Naive thymus-derived CD8-positive, alpha-beta T cell (primary cell): ENCODE results near the gene XRCC4. TPM values are rescaled to one million over a fixed set of nuclear protein-coding genes. Genes with fewer than 3 reads are reported as not detected.

Source experiments
- ATAC-seq, 2 donors: fragments of 150-1000 bp; cut with Tn5 transposase in 1 of 2; sonication (Bioruptor Pico), chemical (Tn5 transposase) in 1 of 2; 1 replicate in 1 of 2; 2 replicates in 1 of 2; pipeline ENCODE4 v1.10.0; 2021; ENCODE audit warnings: mild to moderate bottlenecking in 2 of 2, moderate library complexity in 2 of 2
- POLR2A ChIA-PET: fragments of 350-600 bp; sonication (Branson Sonifier 250); formaldehyde crosslinking; loops from one replicate; lab custom pipeline; 2021; ENCODE audit warnings: antibody characterized with exemption; lab: Charles Lee
- DNase-seq, 10 donors: peaks; one replicate each; pipeline versions ENCODE4 v3.0.0 to v3.0.0-alpha.2; 2020 to 2022
- H3K27ac Mint-ChIP-seq, 10 donors: one replicate each; pipeline ENCODE4 v1.8.0; 2020 to 2022; ENCODE audit warnings: mild to moderate bottlenecking in 10 of 10, mixed read lengths in 10 of 10, moderate library complexity in 4 of 10, inconsistent platforms in 1 of 10
- H3K27me3 Mint-ChIP-seq, 5 donors: one replicate each; pipeline ENCODE4 v1.8.0; 2021 to 2022; ENCODE audit warnings: mixed read lengths in 5 of 5
- H3K36me3 Mint-ChIP-seq, 3 donors: one replicate each; pipeline ENCODE4 v1.8.0; 2020 to 2022; ENCODE audit warnings: mixed read lengths in 3 of 3, mild to moderate bottlenecking in 2 of 3, inconsistent platforms in 1 of 3
- H3K4me1 Mint-ChIP-seq, 4 donors: one replicate each; pipeline ENCODE4 v1.8.0; 2021 to 2022; ENCODE audit warnings: mixed read lengths in 4 of 4
- H3K4me3 Mint-ChIP-seq, 10 donors: one replicate each; pipeline ENCODE4 v1.8.0; 2020 to 2022; ENCODE audit warnings: mild to moderate bottlenecking in 10 of 10, mixed read lengths in 10 of 10, moderate library complexity in 6 of 10, inconsistent platforms in 1 of 10
- H3K9me3 Mint-ChIP-seq, 9 donors: one replicate each; pipeline ENCODE4 v1.8.0; 2020 to 2022; ENCODE audit warnings: mixed read lengths in 9 of 9, mild to moderate bottlenecking in 3 of 9, inconsistent platforms in 1 of 9, moderate library complexity in 1 of 9
- polyA plus RNA-seq, 3 donors: library from polyadenylated mRNA; unstranded; fragments of 300-500 nt; fragmentation: Illumina TruSeq; gene quantifications; one replicate each; pipeline ENCODE4 v1.2.3, GENCODE V29; 2021
- total RNA-seq, 8 experiments: library from RNA in 2 of 8; stranded (reverse) in 2 of 8; gene quantifications; one replicate each; pipeline ENCODE4 v1.2.3 and lab custom pipeline; 2021 to 2026

XRCC4 gene
- total and polyA plus RNA-seq, 5 experiments from 2014 or later = 4.2 to 8.6 (median 6.4) TPM

DNA sequence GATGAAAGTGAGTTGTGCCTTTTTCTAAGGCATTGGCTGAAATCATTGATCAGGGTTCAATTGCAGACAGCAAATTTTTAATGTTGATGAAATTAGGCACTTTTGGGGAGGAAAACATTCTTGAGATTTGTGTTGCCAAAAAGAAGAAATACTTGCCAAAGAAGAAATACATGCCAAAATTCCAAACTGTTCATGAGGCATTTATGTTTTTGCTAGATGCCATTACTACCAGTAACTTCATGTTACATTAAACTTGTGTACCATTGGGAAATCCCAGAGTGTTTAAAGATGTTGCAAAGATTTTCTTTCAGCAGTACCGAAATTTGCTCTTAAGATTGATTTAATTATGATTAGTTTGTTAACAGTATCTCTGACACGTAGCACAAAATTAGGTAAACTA is 7.0 kb downstream of the XRCC4 start:
- H3K4me3 Mint-ChIP-seq = no peak overlapping the region
- H3K4me1 Mint-ChIP-seq = no peaks in the 10 kb centered on the region
- no peaks in the 10 kb centered on the region for H3K27me3 Mint-ChIP-seq
- H3K27ac Mint-ChIP-seq = no peak overlapping the region
- DNase-seq = no peak
- H3K36me3 Mint-ChIP-seq = peaks cover 0 to 2% (median 0%) of the 10 kb centered on the region in 3 donors
- no peak for ATAC-seq
- H3K9me3 Mint-ChIP-seq = peaks cover 0 to 1% (median 0%) of the 10 kb centered on the region in 9 donors
- POLR2A ChIA-PET = no interaction called here

DNA sequence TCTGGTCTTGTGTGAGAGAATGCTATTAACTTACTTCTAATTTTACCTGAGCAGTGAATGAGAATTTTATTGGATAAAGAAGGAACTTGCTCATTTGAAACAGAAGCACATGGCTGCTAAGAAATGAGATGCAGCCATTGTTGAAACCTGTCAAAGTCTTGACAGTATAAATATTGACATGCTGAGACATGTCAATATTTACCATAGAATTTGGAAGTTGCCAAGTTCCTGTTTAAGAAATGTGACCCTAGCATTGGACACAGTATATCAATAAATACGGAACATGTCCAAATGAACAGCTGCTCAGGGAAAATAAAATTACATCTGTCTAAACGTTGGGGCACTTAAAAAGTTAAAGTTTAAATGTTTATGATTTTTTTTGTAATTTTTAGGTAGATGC is 7.8 kb downstream of the XRCC4 start:
- ATAC-seq (no peak), DNase-seq (no peak)
- no peak overlapping the region for H3K27ac Mint-ChIP-seq
- H3K4me3 Mint-ChIP-seq = no peak overlapping the region
- peaks cover 0 to 1% (median 0%) of the 10 kb centered on the region in 9 donors for H3K9me3 Mint-ChIP-seq
- POLR2A ChIA-PET = no interaction called here
- H3K27me3 Mint-ChIP-seq = no peaks in the 10 kb centered on the region
- H3K4me1 Mint-ChIP-seq = no peaks in the 10 kb centered on the region
- H3K36me3 Mint-ChIP-seq = peaks cover 0 to 4% (median 0%) of the 10 kb centered on the region in 3 donors

DNA sequence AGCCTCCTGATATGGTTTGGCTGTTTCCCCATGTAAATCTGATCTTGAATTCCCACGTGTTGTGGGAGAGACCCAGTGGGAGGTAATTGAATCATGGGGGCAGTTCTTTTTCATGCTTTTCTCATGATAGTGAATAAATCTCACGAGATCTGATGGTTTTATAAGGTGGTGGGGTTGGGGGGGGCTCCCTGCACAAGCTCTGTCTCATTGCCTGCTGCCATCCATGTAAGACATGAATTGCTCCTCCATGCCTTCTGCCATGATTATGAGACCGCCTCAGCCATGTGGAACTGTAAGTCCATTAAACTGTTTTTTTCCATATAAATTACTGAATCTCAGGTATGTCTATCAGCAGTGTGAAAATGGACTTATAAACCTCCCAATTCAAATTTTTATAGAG is 12.8 kb downstream of the XRCC4 start:
- Mint-ChIP-seq H3K4me1 (peaks cover 10 to 25% (median 22%) of the 10 kb centered on the region in 4 donors), H3K4me3 (no peak overlapping the region), H3K36me3 (peaks cover 2 to 26% (median 20%) of the 10 kb centered on the region in 3 donors), H3K27ac (no peak overlapping the region), H3K27me3 (no peaks in the 10 kb centered on the region), H3K9me3 (peaks cover 8 to 27% (median 20%) of the 10 kb centered on the region in 9 donors)
- POLR2A ChIA-PET = no interaction called here
- DNase-seq = no peak
- ATAC-seq = no peak

DNA sequence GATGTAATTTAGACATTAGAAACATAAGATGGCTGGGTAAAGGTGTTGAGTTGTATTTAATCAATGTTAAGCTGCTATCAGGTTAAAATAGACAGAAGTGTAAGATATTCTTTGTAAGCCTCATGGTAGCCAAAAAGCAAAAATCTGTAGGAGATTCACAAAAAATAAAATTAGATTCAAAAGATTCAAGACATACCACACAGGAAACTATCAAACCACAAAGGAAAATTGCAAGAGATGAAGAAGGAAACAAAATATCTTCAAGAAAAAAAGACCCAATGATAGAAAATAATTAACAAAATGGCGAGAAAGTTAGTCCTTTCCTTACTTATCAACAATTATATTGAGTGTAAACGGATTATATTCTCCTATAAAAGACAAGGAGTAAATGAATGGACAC is 15.3 kb downstream of the XRCC4 start:
- peaks cover 4 to 27% (median 26%) of the 10 kb centered on the region in 3 donors for H3K36me3 Mint-ChIP-seq
- POLR2A ChIA-PET = no interaction called here

DNA sequence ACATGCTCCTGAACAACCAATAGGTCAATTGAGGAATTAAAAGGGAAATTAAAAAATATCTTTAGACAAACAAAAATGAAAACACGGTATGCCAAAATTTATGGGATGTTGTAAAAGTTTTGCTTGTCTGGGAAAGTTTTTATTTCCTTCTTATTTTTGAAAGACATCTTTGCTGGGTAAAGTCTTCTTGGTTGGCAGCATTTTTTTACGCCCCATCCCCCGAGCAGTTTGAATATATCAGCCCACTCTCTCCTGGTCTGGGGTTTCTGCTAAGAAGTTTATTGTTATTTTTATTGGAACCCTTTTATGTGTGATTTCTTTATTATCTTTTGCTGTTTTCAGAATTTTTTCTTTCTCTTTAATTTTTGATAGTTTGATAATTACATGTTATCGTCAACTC is 16.3 kb downstream of the XRCC4 start:
- no peak for ATAC-seq
- Mint-ChIP-seq H3K9me3 (peaks cover 8 to 31% (median 24%) of the 10 kb centered on the region in 9 donors), H3K4me1 (peaks cover 14 to 31% (median 22%) of the 10 kb centered on the region in 4 donors), H3K36me3 (peaks cover 4 to 27% (median 26%) of the 10 kb centered on the region in 3 donors), H3K27me3 (no peaks in the 10 kb centered on the region), H3K27ac (peak overlapping the region in 1 of 10 donors; percentile 45), H3K4me3 (no peak overlapping the region)
- DNase-seq = no peak
- POLR2A ChIA-PET = no interaction called here

More for the DNA sequence above, 15.3 kb downstream of the XRCC4 start:
- ATAC-seq (peak in 1 of 2 donors; percentile 25), DNase-seq (peak in 2 of 10 donors; percentile 19 to 28)
- Mint-ChIP-seq H3K27me3 (no peaks in the 10 kb centered on the region), H3K4me3 (peak overlapping the region in 9 of 10 donors; percentile 5 to 70 (median 46)), H3K27ac (peak overlapping the region in 8 of 10 donors; percentile 2 to 77 (median 40)), H3K4me1 (peaks cover 12 to 31% (median 22%) of the 10 kb centered on the region in 4 donors), H3K9me3 (peaks cover 8 to 31% (median 24%) of the 10 kb centered on the region in 9 donors)

DNA sequence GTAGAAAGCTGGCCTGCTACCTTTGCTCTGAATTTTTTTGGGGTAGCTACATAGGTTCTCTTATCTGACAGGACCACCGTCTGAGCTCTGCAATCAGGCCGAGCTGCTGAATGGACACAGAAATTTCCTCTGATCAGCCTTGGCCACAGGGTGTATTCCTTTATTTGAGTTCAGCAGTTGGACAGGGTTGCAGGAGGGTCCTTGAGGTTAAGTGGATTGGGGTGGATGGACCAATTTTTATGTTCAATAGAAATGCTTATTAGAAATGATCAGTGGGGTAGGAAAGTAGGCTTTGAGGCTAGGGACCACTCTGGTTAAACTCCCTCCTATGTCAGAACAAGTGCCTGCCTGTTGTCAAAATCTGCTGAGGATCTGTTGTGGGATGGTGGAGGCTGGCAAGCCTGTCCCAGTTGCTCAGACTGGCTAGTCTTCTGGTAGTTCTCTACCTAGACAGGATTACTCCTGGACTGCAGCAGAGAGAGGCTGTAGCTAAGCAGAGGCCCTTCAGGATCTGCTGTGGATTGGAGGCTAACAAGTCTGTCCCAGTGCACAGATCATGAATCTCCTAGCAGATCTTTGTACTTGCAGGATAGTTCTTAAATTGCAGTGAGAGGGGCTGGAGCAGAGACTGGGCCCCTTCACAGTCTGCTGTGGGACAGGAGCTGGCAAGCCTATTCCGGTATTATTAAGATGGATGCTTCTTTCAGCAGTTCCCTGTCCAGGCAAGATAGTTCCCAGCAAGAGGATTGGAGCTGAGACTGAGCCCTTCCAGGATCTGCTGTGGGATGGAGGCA is 18.0 kb downstream of the XRCC4 start:
- DNase-seq (no peak), ATAC-seq (no peak)
- Mint-ChIP-seq H3K4me3 (peak overlapping the region in 1 of 10 donors; percentile 58), H3K36me3 (peaks cover 4 to 24% (median 23%) of the 10 kb centered on the region in 3 donors), H3K9me3 (peaks cover 8 to 31% (median 24%) of the 10 kb centered on the region in 9 donors), H3K27me3 (no peaks in the 10 kb centered on the region), H3K4me1 (peaks cover 14 to 31% (median 24%) of the 10 kb centered on the region in 4 donors), H3K27ac (no peak overlapping the region)
- POLR2A ChIA-PET = no interaction called here

DNA sequence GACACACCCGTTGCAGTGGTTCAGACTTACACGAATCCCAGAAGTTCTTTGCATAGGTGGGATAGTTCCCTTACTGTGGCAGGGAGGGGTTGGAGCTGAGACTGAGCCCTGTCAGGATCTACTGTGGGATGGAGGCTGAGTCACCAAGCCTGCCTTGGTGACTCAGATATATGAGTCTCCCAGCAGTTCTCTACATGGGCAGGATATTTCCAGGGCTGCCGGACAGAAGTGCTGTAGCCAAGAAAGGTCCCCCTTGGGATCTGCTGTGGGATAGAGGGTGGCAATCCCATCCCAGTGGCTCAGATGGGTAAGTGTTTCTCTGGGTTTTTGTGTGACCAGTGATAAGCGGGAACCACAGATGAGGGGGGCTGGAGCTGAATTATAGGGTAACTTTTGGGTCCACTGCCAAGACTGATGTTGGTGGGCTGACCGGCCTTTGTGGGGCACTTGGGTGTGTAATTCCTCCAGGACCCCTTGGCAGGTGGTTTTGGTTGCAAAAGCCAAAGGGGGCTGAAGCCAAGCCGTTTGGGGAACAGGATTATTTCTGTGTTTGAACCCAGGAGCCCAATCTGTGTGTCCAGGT is 18.7 kb downstream of the XRCC4 start:
- Mint-ChIP-seq H3K27me3 (no peaks in the 10 kb centered on the region), H3K27ac (peak overlapping the region in 1 of 10 donors; percentile 40), H3K4me1 (peaks cover 14 to 31% (median 22%) of the 10 kb centered on the region in 4 donors), H3K4me3 (no peak overlapping the region), H3K9me3 (peaks cover 8 to 31% (median 19%) of the 10 kb centered on the region in 9 donors), H3K36me3 (peaks cover 4 to 21% (median 21%) of the 10 kb centered on the region in 3 donors)
- POLR2A ChIA-PET = no interaction called here
- ATAC-seq (no peak), DNase-seq (no peak)

DNA sequence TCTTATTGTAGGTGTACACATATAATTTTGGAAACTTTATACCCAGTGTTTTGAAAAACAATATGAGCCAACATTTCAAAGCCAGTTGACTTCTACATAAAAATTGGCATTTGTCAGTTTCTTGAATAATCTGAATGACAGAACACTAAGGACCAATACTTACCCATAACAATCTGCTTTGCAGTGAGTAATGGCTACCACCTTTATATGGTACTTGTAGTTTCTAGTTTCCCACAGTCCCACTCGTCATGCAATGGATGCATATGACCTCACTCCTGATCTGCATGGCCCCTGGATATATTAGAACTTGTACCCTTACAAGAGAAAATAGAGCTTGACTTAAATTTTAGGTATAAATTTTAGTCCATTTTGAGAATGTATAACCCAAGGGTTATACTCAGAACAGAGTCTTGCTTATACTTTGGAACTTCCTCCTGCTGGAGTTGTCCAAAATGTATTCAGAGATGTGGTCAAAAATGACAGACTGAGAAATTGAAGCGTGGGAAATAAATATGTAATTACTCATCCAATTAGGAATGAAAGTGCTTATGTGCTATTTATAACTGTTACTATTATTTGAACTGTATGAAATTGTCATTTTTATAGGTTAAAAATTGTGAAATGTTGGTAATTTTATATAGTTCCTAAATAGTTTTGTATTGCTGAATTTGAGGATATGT is 19.5 kb downstream of the XRCC4 start:
- DNase-seq (no peak), ATAC-seq (no peak)
- Mint-ChIP-seq H3K27ac (no peak overlapping the region), H3K4me1 (peaks cover 13 to 24% (median 16%) of the 10 kb centered on the region in 4 donors), H3K4me3 (no peak overlapping the region), H3K36me3 (peaks cover 4 to 21% (median 21%) of the 10 kb centered on the region in 3 donors), H3K27me3 (no peaks in the 10 kb centered on the region), H3K9me3 (peaks cover 8 to 31% (median 18%) of the 10 kb centered on the region in 9 donors)
- POLR2A ChIA-PET = no interaction called here

DNA sequence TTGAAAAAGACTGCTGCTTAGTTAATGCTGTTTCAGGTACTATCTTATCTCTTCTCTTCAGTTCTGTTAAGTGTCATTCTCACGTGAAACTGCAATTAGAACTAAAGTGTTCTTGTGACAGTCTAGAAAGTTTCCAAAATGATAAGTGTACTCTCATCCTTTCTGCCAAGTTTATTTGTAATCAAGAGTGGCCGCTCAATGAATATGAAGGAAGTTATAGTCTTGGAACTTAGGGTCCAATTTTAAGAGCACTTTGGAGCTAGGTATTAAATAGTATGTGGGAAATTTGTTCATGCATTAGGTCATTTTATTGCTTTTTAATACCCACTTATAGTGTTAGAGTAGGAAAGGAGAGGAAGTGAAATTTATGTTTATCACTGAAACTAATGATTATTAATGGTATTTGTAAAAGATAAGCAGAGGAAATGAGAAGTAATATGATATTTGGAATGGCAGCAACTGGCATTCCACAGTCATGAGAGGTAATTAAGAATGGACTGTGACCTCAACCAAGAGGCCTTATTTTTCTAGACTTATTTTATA is 20.4 kb downstream of the XRCC4 start:
- Mint-ChIP-seq H3K4me1 (peaks cover 5 to 16% (median 8%) of the 10 kb centered on the region in 4 donors), H3K36me3 (peaks cover 4 to 21% (median 18%) of the 10 kb centered on the region in 3 donors), H3K4me3 (no peak overlapping the region), H3K27ac (no peak overlapping the region), H3K27me3 (no peaks in the 10 kb centered on the region), H3K9me3 (peaks cover 8 to 27% (median 16%) of the 10 kb centered on the region in 9 donors)
- ATAC-seq = no peak
- DNase-seq = no peak
- POLR2A ChIA-PET = no interaction called here

DNA sequence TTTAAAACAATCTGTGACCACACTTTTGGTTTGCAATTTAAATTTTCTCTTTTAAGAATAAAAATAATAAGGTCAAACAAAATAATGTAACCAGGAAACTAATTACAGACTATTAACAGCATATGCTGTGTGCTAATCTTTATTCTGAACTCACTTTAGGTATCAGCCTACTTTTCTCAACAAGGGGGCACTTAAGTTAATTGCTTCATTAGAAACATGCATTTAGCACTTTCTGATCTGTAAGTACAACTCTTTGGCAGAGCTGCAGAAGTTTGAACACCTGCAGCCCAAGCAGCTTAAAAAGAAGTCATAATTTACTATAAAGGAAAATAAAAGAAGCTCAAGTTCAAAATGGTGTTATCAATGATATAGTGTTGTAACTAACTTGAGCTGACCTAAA is 21.7 kb downstream of the XRCC4 start:
- peaks cover 0 to 9% (median 5%) of the 10 kb centered on the region in 4 donors for H3K4me1 Mint-ChIP-seq
- H3K4me3 Mint-ChIP-seq = no peak overlapping the region
- DNase-seq (no peak), ATAC-seq (no peak)
- H3K9me3 Mint-ChIP-seq = peaks cover under 1 to 15% (median 8%) of the 10 kb centered on the region in 9 donors
- H3K36me3 Mint-ChIP-seq = peaks cover 2 to 12% (median 5%) of the 10 kb centered on the region in 3 donors
- H3K27me3 Mint-ChIP-seq = no peaks in the 10 kb centered on the region
- POLR2A ChIA-PET = no interaction called here
- H3K27ac Mint-ChIP-seq = no peak overlapping the region

DNA sequence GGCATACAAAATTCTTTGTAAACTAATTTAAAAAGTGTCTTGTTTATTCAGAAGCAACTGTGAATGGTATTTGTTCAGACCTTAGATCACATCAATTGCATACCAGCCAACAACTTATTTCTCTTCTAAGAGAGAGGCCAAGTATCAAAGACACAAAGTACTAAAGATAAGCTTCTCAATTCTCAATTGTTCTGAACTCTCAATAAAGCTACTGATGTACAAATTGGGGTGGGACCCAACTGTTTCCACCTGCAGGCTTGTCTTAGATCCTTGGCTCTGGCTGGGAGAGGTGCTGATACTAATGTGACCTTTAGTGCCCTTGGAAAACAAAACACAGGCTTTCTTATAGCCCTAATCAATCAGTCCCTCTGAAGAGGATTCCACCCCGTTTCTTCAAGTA is 22.1 kb downstream of the XRCC4 start:
- POLR2A ChIA-PET = no interaction called here
- Mint-ChIP-seq H3K4me1 (peaks cover 0 to 7% (median 5%) of the 10 kb centered on the region in 4 donors), H3K27me3 (no peaks in the 10 kb centered on the region), H3K9me3 (peaks cover 0 to 11% (median 3%) of the 10 kb centered on the region in 9 donors), H3K36me3 (peaks cover under 1 to 10% (median 2%) of the 10 kb centered on the region in 3 donors), H3K27ac (no peak overlapping the region), H3K4me3 (no peak overlapping the region)
- DNase-seq = no peak
- ATAC-seq = no peak

DNA sequence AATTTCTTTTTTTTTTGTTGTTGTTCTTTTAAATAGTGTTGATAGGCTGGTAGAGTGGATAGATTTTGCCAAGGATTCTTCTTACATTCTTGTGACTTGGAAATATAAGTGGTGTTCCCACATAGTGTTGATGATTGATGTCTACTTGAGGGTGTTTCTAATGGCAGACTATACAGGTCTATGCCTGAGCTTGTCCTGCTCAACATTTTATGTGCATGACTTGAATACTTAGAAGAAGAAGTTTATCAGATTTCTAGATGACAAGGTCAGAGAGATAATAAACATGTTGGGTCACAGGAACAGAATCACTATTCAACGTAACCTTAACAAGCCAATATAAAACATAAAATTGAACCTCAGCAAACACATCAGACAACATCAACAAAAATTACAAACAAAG is 24.2 kb downstream of the XRCC4 start:
- peaks cover 0 to 4% (median 0%) of the 10 kb centered on the region in 3 donors for H3K36me3 Mint-ChIP-seq
- no peak overlapping the region for H3K27ac Mint-ChIP-seq
- POLR2A ChIA-PET = no interaction called here
- H3K4me3 Mint-ChIP-seq = no peak overlapping the region
- ATAC-seq (no peak), DNase-seq (no peak)
- peaks cover 0 to 5% (median 3%) of the 10 kb centered on the region in 4 donors for H3K4me1 Mint-ChIP-seq
- H3K27me3 Mint-ChIP-seq = no peaks in the 10 kb centered on the region
- peaks cover 0 to 3% (median 0%) of the 10 kb centered on the region in 9 donors for H3K9me3 Mint-ChIP-seq
